Measurements from ENCODE around the gene GIPC3.
"Not testable (repeated sequence)": the region's sequence is repeated elsewhere in the genome, so short reads cannot be mapped to it uniquely, and the experiment has no call there.

The GIPC3 gene

GRCh38 chr19:3550947-3551791 lies 34.1 kb upstream of the GIPC3 start:
- no peak for DNase-seq (ENCODE audit: low spot score)

GRCh38 chr19:3551792-3552095 lies 33.5 kb upstream of the GIPC3 start:
- no peak for DNase-seq (ENCODE audit: low spot score)

GRCh38 chr19:3554254-3555083 lies 30.8 kb upstream of the GIPC3 start:
- DNase-seq (ENCODE audit: low spot score), result peak; percentile 69

GRCh38 chr19:3555653-3556422 lies 29.4 kb upstream of the GIPC3 start:
- DNase-seq (ENCODE audit: low spot score), result no peak

GRCh38 chr19:3556423-3556977 lies 28.8 kb upstream of the GIPC3 start:
- no peak for DNase-seq (ENCODE audit: low spot score)

GRCh38 chr19:3556978-3557460 lies 28.3 kb upstream of the GIPC3 start:
- DNase-seq (ENCODE audit: low spot score), result peak; percentile 47

- peak; percentile 93 for DNase-seq (ENCODE audit: low spot score)
These were observed 27.6 kb upstream of the GIPC3 start, which contains the start of gene MFSD12 for GRCh38 chr19:3557461-3558248. Gene MFSD12 (minus strand): TSS chr19:3557586. CDS start chr19:3557403, 183 bp downstream.

- no peak for DNase-seq (ENCODE audit: low spot score)
These were observed 21.4 kb upstream of the GIPC3 start for GRCh38 chr19:3563709-3564524.

GRCh38 chr19:3565139-3565538 lies 20.1 kb upstream of the GIPC3 start:
- no peak for DNase-seq (ENCODE audit: low spot score)

GRCh38 chr19:3570042-3570441 lies 15.2 kb upstream of the GIPC3 start:
- not testable (repeated sequence) for DNase-seq (ENCODE audit: low spot score)

GRCh38 chr19:3570606-3571011 lies 14.7 kb upstream of the GIPC3 start:
- no peak for DNase-seq (ENCODE audit: low spot score)

- DNase-seq (ENCODE audit: low spot score), result peak; percentile 100
These were observed 13.0 kb upstream of the GIPC3 start for GRCh38 chr19:3572132-3572854.

- no peak for DNase-seq (ENCODE audit: low spot score)
These were observed 12.5 kb upstream of the GIPC3 start, which contains the start of gene HMG20B for GRCh38 chr19:3572855-3573161. Gene HMG20B (plus strand): TSS chr19:3572944. CDS start chr19:3573310, 366 bp downstream.

- DNase-seq (ENCODE audit: low spot score), result no peak
These were observed 12.0 kb upstream of the GIPC3 start for GRCh38 chr19:3573162-3573857.

- peak; percentile 66 for DNase-seq (ENCODE audit: low spot score)
These were observed 11.2 kb upstream of the GIPC3 start for GRCh38 chr19:3573858-3574637.

- DNase-seq (ENCODE audit: low spot score), result no peak
These were observed 10.0 kb upstream of the GIPC3 start for GRCh38 chr19:3575260-3575741.

- no peak for DNase-seq (ENCODE audit: low spot score)
These were observed 9.2 kb upstream of the GIPC3 start for GRCh38 chr19:3575949-3576673.
